Ascending aorta (tissue), 2 donors: ENCODE measurements around the gene SYTL1. TPM values are rescaled to one million over a fixed set of nuclear protein-coding genes. Genes with fewer than 3 reads are reported as not detected.

Experiments
- DNase-seq, 2 donors: peaks; one replicate each; pipeline ENCODE4 v3.0.0-alpha.2; 2019; ENCODE audit warnings: low spot score in 2 of 2
- H3K27ac ChIP-seq, 2 donors: fragments of 200-600 bp; sonication (generic); one replicate each; pipeline ENCODE4 v1.5.1; 2016 to 2017; ENCODE audit warnings: mild to moderate bottlenecking in 1 of 2
- H3K27me3 ChIP-seq: fragments of 200-600 bp; sonication (generic); one replicate; pipeline ENCODE4 v1.5.1; 2017
- H3K36me3 ChIP-seq, 2 donors: fragments of 200-600 bp; sonication (generic); one replicate each; pipeline ENCODE4 v1.5.1; 2016
- H3K4me1 ChIP-seq, 2 donors: fragments of 200-600 bp; sonication (generic); one replicate each; pipeline ENCODE4 v1.5.1; 2016 to 2017; ENCODE audit warnings: mild to moderate bottlenecking in 1 of 2
- H3K4me3 ChIP-seq, 2 donors: fragments of 200-600 bp; sonication (generic); one replicate each; pipeline ENCODE4 v1.5.1; 2016 to 2017; ENCODE audit warnings: mild to moderate bottlenecking in 1 of 2
- H3K9me3 ChIP-seq, 2 donors: fragments of 200-600 bp; sonication (generic); one replicate each; pipeline ENCODE4 v1.5.1; 2016
- CTCF ChIP-seq, 3 experiments: fragments of 200-600 bp in 2 of 3; fragments of 450-650 bp in 1 of 3; sonication (generic) in 2 of 3; IDR thresholded peaks; one replicate each; pipeline ENCODE4 v1.5.1; 2016 to 2019; ENCODE audit warnings: antibody characterized with exemption in 3 of 3, mild to moderate bottlenecking in 1 of 3, moderate library complexity in 1 of 3
- intact Hi-C: fragments of 100-400 bp; cut with DNase I; formaldehyde crosslinking; loops from one replicate; pipeline ENCODE4 v1.15.1; 2023
- total RNA-seq: library from RNA; depleted of rRNA; stranded (reverse); fragments of >200 nt; gene quantifications from one replicate; pipeline ENCODE4 v1.1.0, GENCODE V29; 2016

The SYTL1 gene
- total RNA-seq, 1 donor from 2014 or later, result 0.21 TPM

- intact Hi-C loops, result no loop called here
- H3K36me3 ChIP-seq, result no peaks in the 10 kb centered on the region
Observed at GRCh38 chr1:27388337-27389005, 46.6 kb downstream of the SYTL1 start.

DNA sequence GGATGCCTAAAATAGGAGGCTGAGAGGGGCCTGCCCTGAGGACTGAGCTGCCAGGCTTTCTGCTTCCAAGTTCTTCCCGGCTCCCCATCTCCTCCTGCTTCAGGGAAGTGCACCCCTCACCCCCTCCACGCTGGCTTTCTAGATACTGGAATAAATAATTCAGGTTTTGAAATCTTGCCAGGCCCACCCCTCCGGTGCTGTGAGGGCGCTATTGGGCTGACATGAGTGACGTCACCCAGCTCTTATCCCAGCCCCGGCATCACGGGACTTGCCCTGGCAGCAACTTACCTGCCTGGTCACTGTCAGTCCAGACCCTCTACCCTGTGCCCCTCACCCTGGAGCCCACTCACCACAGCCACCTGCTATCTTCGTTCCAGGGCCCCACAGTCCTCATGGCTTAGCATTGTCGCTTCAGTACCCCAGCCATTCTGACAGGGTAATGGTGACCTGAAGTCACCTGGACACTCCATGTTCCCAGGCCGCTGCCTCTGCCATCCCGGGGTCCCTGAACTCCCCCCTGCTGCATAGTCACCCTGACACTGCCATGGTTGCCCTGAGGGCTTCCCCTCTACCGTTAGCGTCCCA is 49.8 kb downstream of the SYTL1 start:
- Histone ChIP-seq H3K27ac (no peak overlapping the region), H3K36me3 (no peaks in the 10 kb centered on the region), H3K27me3 (no peaks in the 10 kb centered on the region), H3K4me3 (peak overlapping the region; percentile 52 to 74), H3K4me1 (peaks cover 13 to 14% of the 10 kb centered on the region in 2 donors), H3K9me3 (no peaks in the 10 kb centered on the region)
- DNase-seq, result peak; percentile 30 to 76
- TF ChIP-seq CTCF (IDR thresholded peaks at IDR 0.05), result no peak
- intact Hi-C loops, result loop anchor here (1.0 to 10.0 kb wide), 3 partner anchors 26 to 277 kb away; no protein-coding TSS in a partner anchor

More at GRCh38 chr1:27388337-27389005, 46.6 kb downstream of the SYTL1 start:
- peak in 1 of 2 donors; percentile 78 for DNase-seq
- Histone ChIP-seq H3K4me3 (no peak overlapping the region), H3K27me3 (no peaks in the 10 kb centered on the region), H3K9me3 (no peaks in the 10 kb centered on the region), H3K4me1 (peaks cover 13 to 14% of the 10 kb centered on the region in 2 donors), H3K27ac (no peak overlapping the region)
- TF ChIP-seq CTCF (IDR thresholded peaks at IDR 0.05), result peak; percentile 85 to 93 (median 90)

GRCh38 chr1:27392096-27392777 is 50.4 kb downstream of the SYTL1 start, which contains the start of gene GPR3:
Gene GPR3, plus strand, starts transcription at chr1:27392622. Its CDS starts 1,177 bp downstream, at chr1:27393799.
- intact Hi-C loops, result loop anchor here (1.0 to 10.0 kb wide), 3 partner anchors 27 to 277 kb away; no protein-coding TSS in a partner anchor
- no peaks in the 10 kb centered on the region for H3K9me3 ChIP-seq
- peak within 1 kb of the TSS; percentile 36 to 56 for H3K27ac ChIP-seq
- peak; percentile 71 to 95 for DNase-seq
- TF ChIP-seq CTCF (IDR thresholded peaks at IDR 0.05), result peak; percentile 55 to 75 (median 65)
- H3K36me3 ChIP-seq, result no peaks in the 10 kb centered on the region
- no peaks in the 10 kb centered on the region for H3K27me3 ChIP-seq
- H3K4me1 ChIP-seq, result peaks cover 13 to 14% of the 10 kb centered on the region in 2 donors
- peak within 1 kb of the TSS; percentile 52 to 74 for H3K4me3 ChIP-seq

DNA sequence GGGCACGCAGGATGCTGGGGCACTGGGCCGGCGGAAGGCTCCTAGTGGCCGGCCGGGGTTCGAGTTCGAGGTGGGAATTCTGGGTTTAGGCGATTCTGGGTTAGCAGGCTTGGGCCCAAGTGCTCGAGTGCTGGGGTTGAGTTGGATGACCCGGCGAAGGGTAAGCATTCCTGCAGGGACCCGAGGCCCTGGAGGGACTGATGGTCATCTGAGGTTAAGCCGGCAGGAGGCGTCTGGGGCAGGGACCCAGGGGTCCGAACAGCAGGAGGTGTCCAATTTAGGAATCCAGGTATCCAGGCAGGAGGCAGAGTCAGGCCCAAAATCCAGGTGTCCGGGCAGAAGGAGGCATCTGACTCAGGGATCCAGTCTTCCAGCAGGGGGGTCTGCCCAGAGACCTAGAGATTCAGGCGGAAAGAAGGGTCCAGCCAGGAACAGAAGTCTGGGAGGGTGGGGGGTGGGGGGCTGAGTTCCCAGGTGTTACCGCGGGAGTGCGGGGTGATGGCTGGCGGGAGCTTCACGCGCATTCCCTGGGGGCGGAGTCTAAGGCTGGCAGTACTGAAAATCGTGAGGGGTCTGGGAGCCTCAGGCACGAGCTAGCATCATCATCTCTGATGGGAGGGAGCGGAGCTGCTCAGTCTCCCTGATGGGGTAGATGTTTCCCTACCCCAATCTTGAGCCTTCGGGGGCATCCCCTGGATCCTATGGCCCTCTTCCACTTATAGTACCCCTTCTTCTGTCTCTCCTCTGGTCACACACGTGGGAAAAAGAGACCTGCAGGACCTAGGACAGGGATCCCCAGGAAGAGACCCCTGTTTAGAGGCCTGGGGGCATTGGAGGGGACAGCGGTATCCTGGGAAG is 51.2 kb downstream of the SYTL1 start:
- Histone ChIP-seq H3K27me3 (no peaks in the 10 kb centered on the region), H3K27ac (peak overlapping the region; percentile 36 to 56), H3K9me3 (no peaks in the 10 kb centered on the region), H3K4me3 (peak overlapping the region; percentile 52 to 74), H3K36me3 (no peaks in the 10 kb centered on the region), H3K4me1 (peaks cover 13 to 14% of the 10 kb centered on the region in 2 donors)
- TF ChIP-seq CTCF (IDR thresholded peaks at IDR 0.05), result peak in 2 of 3 experiments; percentile 12 to 16
- intact Hi-C loops, result loop anchor here (1.0 to 10.0 kb wide), 3 partner anchors 28 to 278 kb away; no protein-coding TSS in a partner anchor
- no peak for DNase-seq
